Heart left ventricle (tissue), 13 donors: ENCODE measurements around the gene TIMM8A.

Experiments
- POLR2A ChIP-seq, 2 donors: fragments of 450-650 bp; IDR thresholded peaks; one replicate each; pipeline ENCODE4 v1.6.1; 2017; ENCODE audit warnings: antibody characterized with exemption in 2 of 2, mild to moderate bottlenecking in 2 of 2, moderate library complexity in 2 of 2
- TF ChIP-seq, protein P1 (sequence below), 12 donors: fragments of 200-600 bp; sonication (generic) in 4 of 12; IDR thresholded peaks; one replicate each; pipeline versions ENCODE4 v1.5.0 to v1.8.0; 2018 to 2022; ENCODE audit warnings: antibody characterized with exemption in 12 of 12, mild to moderate bottlenecking in 5 of 12
- donor health status: ischemic (EF 13 %, LVEDD 7.1; RV severe dilation, severe dysfunction).
- donor health status: DM: no; HTN: yes; CAD: no.
- donor health status: DM: no; HTN: no; CAD: no.
- donor health status: ischemic (EF 25% LVEDD 6.9; RV normal size, moderate dysfunction).
- donor health status: ischemic (EF 25% LVEDD 5.7; RV mildly dilated, moderate dysfunction).
- donor health status: ischemic (EF 35%, LVEDD 5.7; RV mildly dilated, moderate dysfunction).
- donor health status: nonischemic (EF 11% LVEDD 7.7; RV severe dilation, severe dysfunction).
- donor health status: DM: yes; HTN: yes; CAD: no.
- donor health status: PGD.
- donor health status: ischemic (EF 29% LVEDD 5.4; RV normal size, mild dysfunction).
- donor health status: nonischemic (EF 23%, LVEDD 6.1; RV moderate dilation, normal function).

DNA sequence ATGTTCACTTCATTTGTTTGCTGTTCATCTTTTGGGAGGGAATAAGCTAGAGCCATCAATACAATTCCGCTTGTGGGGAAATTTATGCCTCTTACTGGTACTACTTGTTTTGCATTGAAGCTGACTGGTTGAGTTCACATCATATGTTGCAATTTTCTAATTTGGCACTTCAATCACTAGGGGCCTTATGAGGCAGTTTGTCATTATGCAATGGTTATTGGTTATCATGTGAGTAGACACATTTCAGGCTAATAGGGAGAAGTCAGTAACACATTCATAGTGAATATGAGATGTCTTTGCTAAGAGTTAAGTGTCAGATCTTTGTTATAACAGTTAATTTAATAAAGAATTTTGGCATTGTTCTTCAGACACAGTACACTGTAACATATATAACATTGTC, 47.2 kb upstream of the TIMM8A start:
- TF ChIP-seq, protein P1, sequence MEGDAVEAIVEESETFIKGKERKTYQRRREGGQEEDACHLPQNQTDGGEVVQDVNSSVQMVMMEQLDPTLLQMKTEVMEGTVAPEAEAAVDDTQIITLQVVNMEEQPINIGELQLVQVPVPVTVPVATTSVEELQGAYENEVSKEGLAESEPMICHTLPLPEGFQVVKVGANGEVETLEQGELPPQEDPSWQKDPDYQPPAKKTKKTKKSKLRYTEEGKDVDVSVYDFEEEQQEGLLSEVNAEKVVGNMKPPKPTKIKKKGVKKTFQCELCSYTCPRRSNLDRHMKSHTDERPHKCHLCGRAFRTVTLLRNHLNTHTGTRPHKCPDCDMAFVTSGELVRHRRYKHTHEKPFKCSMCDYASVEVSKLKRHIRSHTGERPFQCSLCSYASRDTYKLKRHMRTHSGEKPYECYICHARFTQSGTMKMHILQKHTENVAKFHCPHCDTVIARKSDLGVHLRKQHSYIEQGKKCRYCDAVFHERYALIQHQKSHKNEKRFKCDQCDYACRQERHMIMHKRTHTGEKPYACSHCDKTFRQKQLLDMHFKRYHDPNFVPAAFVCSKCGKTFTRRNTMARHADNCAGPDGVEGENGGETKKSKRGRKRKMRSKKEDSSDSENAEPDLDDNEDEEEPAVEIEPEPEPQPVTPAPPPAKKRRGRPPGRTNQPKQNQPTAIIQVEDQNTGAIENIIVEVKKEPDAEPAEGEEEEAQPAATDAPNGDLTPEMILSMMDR (IDR thresholded peaks at IDR 0.05): no peak
- no peak for TF ChIP-seq POLR2A (IDR thresholded peaks at IDR 0.05)
